Measurements from ENCODE around the gene PXDN.

PXDN gene

GRCh38 chr2:1693723-1694122 is 50.6 kb downstream of the PXDN start:
- Histone ChIP-seq H3K4me1 (ENCODE audit: insufficient read depth, low read length) (0 out of 2 replicates have a peak, but pooled peaks cover 4% of the 10 kb centered on the region), H3K9me3 (ENCODE audit: control insufficient read depth, insufficient read depth, low read length) (no peaks in the 10 kb centered on the region), H3K9ac (ENCODE audit: low read depth, low read length) (no peak overlapping the region), H3K36me3 (ENCODE audit: insufficient read depth, low read length) (no peaks in the 10 kb centered on the region; the same call in 1 of the 2 replicates)

DNA sequence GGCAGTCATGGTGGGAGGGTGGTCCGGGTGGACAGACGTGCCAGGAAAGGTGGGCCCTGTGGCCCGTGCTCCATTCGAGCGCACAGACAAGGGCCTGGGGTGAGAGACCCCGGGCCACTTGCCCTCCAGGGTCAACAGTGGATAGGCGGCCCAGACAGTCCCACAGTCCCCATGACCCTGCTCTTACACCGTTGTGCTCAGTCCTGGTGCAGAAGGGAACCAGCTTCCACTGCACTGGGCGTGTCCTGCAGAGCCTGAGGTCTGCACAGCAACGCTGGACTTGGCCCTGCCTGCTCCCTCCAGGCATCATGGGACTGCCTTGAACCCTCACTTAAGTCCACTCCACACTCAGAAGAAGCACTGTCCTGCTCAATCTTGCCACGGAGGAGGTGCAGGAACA is 52.0 kb downstream of the PXDN start:
- Histone ChIP-seq H3K9ac (ENCODE audit: low read depth, low read length) (no peak overlapping the region), H3K9me3 (ENCODE audit: control insufficient read depth, insufficient read depth, low read length) (no peaks in the 10 kb centered on the region), H3K4me1 (ENCODE audit: insufficient read depth, low read length) (peaks cover 10% of the 10 kb centered on the region), H3K36me3 (ENCODE audit: insufficient read depth, low read length) (no peaks in the 10 kb centered on the region; the same call in none of the 2 replicates)

DNA sequence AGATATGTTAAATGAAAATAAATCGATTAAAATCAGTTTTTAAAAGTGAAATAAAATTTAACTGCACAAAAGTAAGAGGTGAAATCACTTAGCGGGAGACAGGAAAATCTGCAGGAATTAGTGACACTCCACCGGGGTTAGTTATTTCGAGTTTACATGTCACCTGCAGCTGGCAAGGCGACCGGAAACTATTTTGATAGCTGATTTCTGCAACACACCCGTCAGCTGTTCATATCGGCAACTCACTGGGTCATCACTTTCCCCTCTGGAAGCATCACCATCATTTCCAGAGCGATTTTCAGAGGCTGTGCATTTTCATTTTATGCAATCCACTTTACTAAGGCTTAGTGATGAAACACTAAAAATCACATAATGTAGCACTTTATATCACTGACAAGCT is 52.9 kb downstream of the PXDN start:
- Histone ChIP-seq H3K9ac (ENCODE audit: low read depth, low read length) (no peak overlapping the region), H3K9me3 (ENCODE audit: control insufficient read depth, insufficient read depth, low read length) (no peaks in the 10 kb centered on the region), H3K36me3 (ENCODE audit: insufficient read depth, low read length) (no peaks in the 10 kb centered on the region; the same call in none of the 2 replicates), H3K4me1 (ENCODE audit: insufficient read depth, low read length) (peaks cover 19% of the 10 kb centered on the region)

- Histone ChIP-seq H3K9ac (ENCODE audit: low read depth, low read length) (no peak overlapping the region), H3K4me1 (ENCODE audit: insufficient read depth, low read length) (peaks cover 28% of the 10 kb centered on the region), H3K9me3 (ENCODE audit: control insufficient read depth, insufficient read depth, low read length) (no peaks in the 10 kb centered on the region), H3K36me3 (ENCODE audit: insufficient read depth, low read length) (no peaks in the 10 kb centered on the region; the same call in none of the 2 replicates)
These were observed 54.1 kb downstream of the PXDN start for GRCh38 chr2:1690056-1690775.

GRCh38 chr2:1688859-1689258 is 55.5 kb downstream of the PXDN start:
- H3K9ac ChIP-seq (ENCODE audit: low read depth, low read length), result no peak overlapping the region
- H3K36me3 ChIP-seq (ENCODE audit: insufficient read depth, low read length), result no peaks in the 10 kb centered on the region; the same call in none of the 2 replicates
- no peaks in the 10 kb centered on the region for H3K9me3 ChIP-seq (ENCODE audit: control insufficient read depth, insufficient read depth, low read length)
- peaks cover 28% of the 10 kb centered on the region for H3K4me1 ChIP-seq (ENCODE audit: insufficient read depth, low read length)

DNA sequence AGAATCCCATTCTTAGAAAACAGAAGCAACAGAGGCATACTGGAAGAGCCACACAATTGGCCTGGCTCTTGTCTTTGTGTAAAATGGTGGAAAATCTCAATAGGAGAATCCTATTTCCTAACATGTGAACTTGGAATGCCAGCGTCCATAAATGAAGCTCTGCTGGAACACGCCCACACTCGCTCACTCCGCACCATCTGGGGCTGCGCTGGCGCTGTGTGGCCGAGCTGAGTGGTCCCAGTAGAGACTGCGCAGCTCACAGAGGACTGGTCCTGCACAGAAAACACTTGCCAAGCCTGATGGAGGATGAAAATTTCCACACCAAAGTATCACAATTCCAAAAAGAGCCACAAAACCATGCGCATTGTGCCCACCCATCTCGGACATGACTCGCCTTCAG is 56.2 kb downstream of the PXDN start:
- Histone ChIP-seq H3K9ac (ENCODE audit: low read depth, low read length) (no peak overlapping the region), H3K4me1 (ENCODE audit: insufficient read depth, low read length) (peaks cover 28% of the 10 kb centered on the region), H3K36me3 (ENCODE audit: insufficient read depth, low read length) (no peaks in the 10 kb centered on the region; the same call in none of the 2 replicates), H3K9me3 (ENCODE audit: control insufficient read depth, insufficient read depth, low read length) (no peaks in the 10 kb centered on the region)

DNA sequence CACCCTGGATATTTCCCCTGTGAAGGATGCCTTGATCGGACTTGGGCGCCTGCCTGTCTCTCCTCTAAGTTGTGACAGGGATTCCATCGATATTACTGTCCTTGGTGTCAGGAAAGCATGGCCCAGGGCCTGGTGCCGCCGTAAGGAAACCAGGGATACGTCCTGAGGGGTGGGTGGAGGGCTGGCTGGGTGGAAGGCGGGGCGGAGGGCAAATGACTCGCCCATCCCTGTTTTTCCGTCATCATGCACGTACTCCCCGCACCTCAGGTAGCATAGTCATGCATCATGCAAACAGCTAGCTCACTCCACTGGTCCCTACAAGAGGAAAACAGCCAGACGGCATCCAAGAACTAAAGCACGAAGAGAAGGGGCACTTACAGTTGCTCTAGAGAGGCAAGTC is 57.1 kb downstream of the PXDN start:
- no peak overlapping the region for H3K9ac ChIP-seq (ENCODE audit: low read depth, low read length)
- H3K4me1 ChIP-seq (ENCODE audit: insufficient read depth, low read length), result peaks cover 28% of the 10 kb centered on the region
- peaks cover 3% of the 10 kb centered on the region for H3K36me3 ChIP-seq (ENCODE audit: insufficient read depth, low read length)

GRCh38 chr2:1686784-1687105 is 57.6 kb downstream of the PXDN start:
- Histone ChIP-seq H3K36me3 (ENCODE audit: insufficient read depth, low read length) (peaks cover 3% of the 10 kb centered on the region), H3K9me3 (ENCODE audit: control insufficient read depth, insufficient read depth, low read length) (no peaks in the 10 kb centered on the region), H3K4me1 (ENCODE audit: insufficient read depth, low read length) (peaks cover 28% of the 10 kb centered on the region), H3K9ac (ENCODE audit: low read depth, low read length) (no peak overlapping the region)

More for the DNA sequence above, 57.1 kb downstream of the PXDN start:
- no peaks in the 10 kb centered on the region for H3K9me3 ChIP-seq (ENCODE audit: control insufficient read depth, insufficient read depth, low read length)

DNA sequence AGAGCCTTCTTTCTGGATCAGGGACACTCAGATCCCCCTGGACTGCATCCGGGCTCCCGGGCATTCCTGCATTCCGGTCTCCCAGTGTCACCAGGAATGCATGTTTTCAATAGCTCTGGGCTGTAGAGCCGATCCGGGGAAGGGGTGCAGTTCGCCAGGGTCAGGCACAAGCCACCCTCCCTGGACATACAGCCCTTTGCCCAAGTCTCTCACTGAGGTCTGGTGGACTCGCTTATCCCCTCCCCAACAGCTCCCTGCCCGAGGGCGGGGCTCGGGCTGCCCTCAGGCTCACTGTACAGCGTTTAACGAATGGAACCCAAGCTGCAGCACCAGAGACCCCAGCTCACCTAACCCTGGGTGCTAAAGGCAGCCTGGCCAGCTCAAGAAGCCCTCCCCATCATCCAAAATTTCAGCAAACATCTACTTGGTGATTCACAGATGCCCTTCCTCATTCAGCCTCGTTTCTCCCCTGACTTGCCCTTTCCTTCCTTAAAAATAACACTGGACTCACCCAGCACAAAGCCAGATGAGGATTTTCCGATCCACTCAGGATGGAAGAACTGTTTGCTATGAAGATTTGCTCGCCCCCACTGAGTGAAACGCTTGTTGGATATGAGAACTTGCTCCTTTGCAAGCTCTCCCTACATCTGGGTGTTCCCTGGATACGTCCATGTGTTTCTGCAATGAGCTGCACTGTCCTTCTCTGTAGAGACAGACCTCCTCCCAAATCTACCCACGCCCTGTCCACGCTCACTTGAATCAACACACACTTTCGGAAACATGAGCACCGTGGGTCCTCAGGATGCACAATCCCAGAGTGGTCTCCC is 58.1 kb downstream of the PXDN start:
- H3K9ac ChIP-seq (ENCODE audit: low read depth, low read length), result no peak overlapping the region
- H3K36me3 ChIP-seq (ENCODE audit: insufficient read depth, low read length), result peaks cover 3% of the 10 kb centered on the region
- peaks cover 28% of the 10 kb centered on the region for H3K4me1 ChIP-seq (ENCODE audit: insufficient read depth, low read length)
- no peaks in the 10 kb centered on the region for H3K9me3 ChIP-seq (ENCODE audit: control insufficient read depth, insufficient read depth, low read length)

DNA sequence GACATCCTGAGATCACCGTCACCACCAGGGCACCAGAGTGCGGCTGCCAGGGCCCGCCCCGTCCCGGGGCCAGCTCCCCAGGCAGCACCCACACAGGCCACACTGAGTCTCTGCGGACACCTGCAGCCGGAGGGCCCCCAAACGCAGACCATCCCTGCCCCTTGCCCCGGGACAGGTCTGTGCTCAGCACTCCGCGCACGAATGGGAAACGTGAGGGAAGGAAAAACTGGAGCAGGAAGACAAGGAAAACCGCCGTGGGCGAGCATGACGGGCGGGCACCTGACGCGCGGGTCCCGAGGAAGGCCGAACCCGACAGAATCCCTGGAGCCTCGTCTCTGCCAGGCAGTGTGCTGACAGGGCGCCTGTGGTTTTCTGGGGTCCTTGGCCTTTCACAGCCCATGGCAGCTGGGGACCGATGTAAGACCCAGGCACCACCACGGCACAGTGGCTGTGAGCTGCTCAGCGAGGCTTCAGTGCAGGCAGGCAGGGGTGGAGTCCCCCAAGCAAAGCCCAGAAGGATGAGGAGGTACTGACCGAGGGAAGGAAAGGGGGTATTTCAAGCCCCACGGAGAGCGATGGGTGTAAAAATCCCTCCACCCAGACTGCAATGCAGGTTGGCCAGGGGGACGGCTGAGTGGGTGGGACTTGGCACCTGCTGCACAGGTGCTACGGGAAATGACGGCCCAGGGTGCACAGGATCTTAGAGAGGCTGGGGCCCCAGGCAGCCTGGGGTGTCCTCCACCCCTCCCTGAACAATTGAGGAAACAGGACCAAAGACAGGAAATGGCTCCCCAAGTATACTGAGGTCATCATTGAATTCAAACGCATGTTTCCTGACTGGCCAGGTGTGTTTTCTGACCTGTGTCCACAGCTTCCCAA is 59.0 kb downstream of the PXDN start:
- H3K4me1 ChIP-seq (ENCODE audit: insufficient read depth, low read length), result peaks cover 28% of the 10 kb centered on the region
- no peaks in the 10 kb centered on the region for H3K9me3 ChIP-seq (ENCODE audit: control insufficient read depth, insufficient read depth, low read length)
- no peak overlapping the region for H3K9ac ChIP-seq (ENCODE audit: low read depth, low read length)
- H3K36me3 ChIP-seq (ENCODE audit: insufficient read depth, low read length), result peaks cover 3% of the 10 kb centered on the region

DNA sequence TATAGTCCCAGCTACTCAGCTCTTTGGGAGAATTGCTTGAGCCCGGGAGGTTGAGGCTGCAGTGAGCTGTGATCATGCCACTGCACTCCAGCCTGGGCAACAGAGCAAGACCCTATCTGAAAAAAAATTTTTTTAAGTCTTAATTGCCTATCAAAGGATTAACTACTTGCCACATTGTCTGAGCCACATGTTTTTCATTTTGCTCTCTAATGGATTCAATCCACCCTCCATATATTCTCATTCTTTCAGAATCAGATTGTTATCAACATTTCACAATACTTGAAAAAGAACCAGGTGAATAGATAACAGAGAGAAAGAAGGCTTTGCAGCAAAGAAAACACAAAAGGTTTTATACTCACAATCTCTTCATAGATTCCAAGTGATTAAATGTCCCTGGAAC is 61.0 kb downstream of the PXDN start:
- Histone ChIP-seq H3K36me3 (ENCODE audit: insufficient read depth, low read length) (peaks cover 18% of the 10 kb centered on the region), H3K4me1 (ENCODE audit: insufficient read depth, low read length) (peaks cover 27% of the 10 kb centered on the region)

DNA sequence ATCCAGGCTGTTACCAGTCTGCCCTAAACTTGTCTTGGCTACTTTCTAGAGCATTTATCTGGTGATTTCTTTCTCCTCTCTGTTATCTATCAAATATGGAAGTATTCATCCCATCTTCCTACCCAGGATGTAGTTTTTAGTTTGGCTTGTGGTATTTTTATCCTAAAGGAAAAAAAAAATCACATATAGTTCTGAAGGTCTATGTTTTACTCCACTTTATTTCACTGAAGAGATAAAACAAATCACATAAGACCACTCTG is 62.2 kb downstream of the PXDN start:
- Histone ChIP-seq H3K36me3 (ENCODE audit: insufficient read depth, low read length) (peaks cover 23% of the 10 kb centered on the region), H3K9ac (ENCODE audit: low read depth, low read length) (no peak overlapping the region), H3K9me3 (ENCODE audit: control insufficient read depth, insufficient read depth, low read length) (no peaks in the 10 kb centered on the region), H3K4me1 (ENCODE audit: insufficient read depth, low read length) (peaks cover 16% of the 10 kb centered on the region)

More for the DNA sequence above, 61.0 kb downstream of the PXDN start:
- Histone ChIP-seq H3K9me3 (ENCODE audit: control insufficient read depth, insufficient read depth, low read length) (no peaks in the 10 kb centered on the region), H3K9ac (ENCODE audit: low read depth, low read length) (no peak overlapping the region)

DNA sequence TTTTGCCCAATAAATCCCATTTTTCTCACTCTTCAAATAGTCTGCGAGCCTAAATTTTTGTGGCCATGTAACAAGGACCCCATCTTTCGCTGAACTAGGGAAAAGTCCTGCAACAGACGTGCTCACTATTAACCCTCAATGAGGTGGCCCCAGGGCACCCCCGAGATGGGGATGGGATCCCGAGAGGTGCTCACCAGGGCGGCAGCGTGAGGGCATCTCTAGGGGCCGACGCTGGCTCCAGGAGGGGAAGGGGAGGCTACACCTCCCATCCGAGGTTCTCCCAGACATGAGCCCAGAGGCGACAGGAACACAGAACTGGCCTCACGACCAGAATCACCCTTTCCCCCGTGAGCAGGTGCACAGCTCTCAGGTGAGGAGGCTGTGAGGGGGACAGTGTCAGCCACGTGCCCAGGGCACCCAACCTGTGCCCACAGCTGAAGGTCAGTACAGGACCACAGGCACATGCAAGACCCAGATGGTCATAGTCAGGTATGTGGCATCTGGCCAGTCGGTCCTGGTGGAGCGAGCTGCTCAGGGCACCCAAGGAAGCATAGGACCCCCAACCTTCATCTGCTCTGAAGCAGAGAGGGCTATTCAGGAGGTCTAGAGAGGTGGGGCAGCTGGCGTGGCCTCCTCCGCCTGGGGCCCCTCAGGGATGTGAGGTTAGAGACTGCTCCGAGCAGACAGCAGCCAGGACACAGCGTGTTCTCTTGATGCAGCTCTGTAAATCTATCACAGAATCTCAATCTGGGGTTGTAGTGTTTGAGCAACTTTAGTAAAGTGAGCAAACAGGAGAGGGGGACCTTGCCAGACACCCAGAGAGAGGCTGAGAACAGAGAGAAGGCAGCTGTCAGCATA is 62.8 kb downstream of the PXDN start:
- peaks cover 24% of the 10 kb centered on the region for H3K36me3 ChIP-seq (ENCODE audit: insufficient read depth, low read length)

GRCh38 chr2:1681017-1681318 is 63.3 kb downstream of the PXDN start:
- Histone ChIP-seq H3K36me3 (ENCODE audit: insufficient read depth, low read length) (peaks cover 24% of the 10 kb centered on the region), H3K4me1 (ENCODE audit: insufficient read depth, low read length) (peaks cover 5% of the 10 kb centered on the region; the same call in 1 of the 2 replicates), H3K9me3 (ENCODE audit: control insufficient read depth, insufficient read depth, low read length) (no peaks in the 10 kb centered on the region), H3K9ac (ENCODE audit: low read depth, low read length) (no peak overlapping the region)

More for the DNA sequence above, 62.8 kb downstream of the PXDN start:
- H3K9me3 ChIP-seq (ENCODE audit: control insufficient read depth, insufficient read depth, low read length), result no peaks in the 10 kb centered on the region
- H3K4me1 ChIP-seq (ENCODE audit: insufficient read depth, low read length), result peaks cover 11% of the 10 kb centered on the region
- H3K9ac ChIP-seq (ENCODE audit: low read depth, low read length), result no peak overlapping the region

Data from ES-I3 (cell line).